Gastrocnemius medialis (tissue), 4 donors: Measurements from ENCODE around the gene VPREB3.

Source experiments
- POLR2A ChIP-seq, 2 donors: fragments of 450-650 bp; IDR thresholded peaks; one replicate each; pipeline ENCODE4 v1.6.1; 2017; ENCODE audit warnings: antibody characterized with exemption in 2 of 2, mild to moderate bottlenecking in 2 of 2, moderate library complexity in 2 of 2
- TF ChIP-seq, protein P1 (sequence below), 5 experiments: fragments of 450-650 bp in 3 of 5; fragments of 200-600 bp in 2 of 5; sonication (generic) in 2 of 5; IDR thresholded peaks in 4 of 5; conservative IDR thresholded peaks in 1 of 5; 1 replicate in 4 of 5; 2 replicates in 1 of 5; pipeline ENCODE4 v1.5.1; 2016 to 2019; ENCODE audit warnings: antibody characterized with exemption in 5 of 5, mild to moderate bottlenecking in 3 of 5, moderate library complexity in 3 of 5

DNA sequence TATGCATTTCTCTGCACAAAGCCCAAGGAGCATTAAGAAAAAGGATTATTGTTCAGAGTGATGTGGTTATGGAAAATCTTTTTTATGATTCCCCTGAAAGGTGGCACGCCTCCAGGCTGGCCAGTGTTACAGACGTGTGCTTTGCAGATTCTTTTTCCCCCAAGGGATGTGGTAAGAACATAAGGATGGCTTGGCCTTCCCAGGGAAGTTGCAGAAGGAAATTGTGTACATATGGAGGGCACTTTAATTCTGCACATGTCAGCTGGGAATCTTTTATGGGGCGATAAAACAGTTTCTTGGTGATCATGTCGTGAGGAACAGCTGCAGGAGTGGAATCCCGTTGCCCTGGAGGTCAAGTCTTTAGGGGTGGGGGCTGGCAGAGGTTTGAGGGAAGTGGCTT lies 42.2 kb upstream of the VPREB3 start:
- TF ChIP-seq POLR2A (IDR thresholded peaks at IDR 0.05) = no peak
- TF ChIP-seq, protein P1, sequence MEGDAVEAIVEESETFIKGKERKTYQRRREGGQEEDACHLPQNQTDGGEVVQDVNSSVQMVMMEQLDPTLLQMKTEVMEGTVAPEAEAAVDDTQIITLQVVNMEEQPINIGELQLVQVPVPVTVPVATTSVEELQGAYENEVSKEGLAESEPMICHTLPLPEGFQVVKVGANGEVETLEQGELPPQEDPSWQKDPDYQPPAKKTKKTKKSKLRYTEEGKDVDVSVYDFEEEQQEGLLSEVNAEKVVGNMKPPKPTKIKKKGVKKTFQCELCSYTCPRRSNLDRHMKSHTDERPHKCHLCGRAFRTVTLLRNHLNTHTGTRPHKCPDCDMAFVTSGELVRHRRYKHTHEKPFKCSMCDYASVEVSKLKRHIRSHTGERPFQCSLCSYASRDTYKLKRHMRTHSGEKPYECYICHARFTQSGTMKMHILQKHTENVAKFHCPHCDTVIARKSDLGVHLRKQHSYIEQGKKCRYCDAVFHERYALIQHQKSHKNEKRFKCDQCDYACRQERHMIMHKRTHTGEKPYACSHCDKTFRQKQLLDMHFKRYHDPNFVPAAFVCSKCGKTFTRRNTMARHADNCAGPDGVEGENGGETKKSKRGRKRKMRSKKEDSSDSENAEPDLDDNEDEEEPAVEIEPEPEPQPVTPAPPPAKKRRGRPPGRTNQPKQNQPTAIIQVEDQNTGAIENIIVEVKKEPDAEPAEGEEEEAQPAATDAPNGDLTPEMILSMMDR (IDR thresholded peaks at IDR 0.05 in 4 of 5, conservative IDR thresholded peaks at IDR 0.05 in 1 of 5) = no peak
